ENCODE measurements around the gene CEACAM1. TPM values are rescaled to one million over a fixed set of nuclear protein-coding genes. Genes with fewer than 3 reads are reported as not detected.

CEACAM1 gene
- total and polyA plus RNA-seq, 9 of the 15 experiments (the other 6 are each of a cell fraction or from before 2014, with no cell fraction given) = 0.04 to 0.16 (median 0.10) TPM; not detected in 1

DNA sequence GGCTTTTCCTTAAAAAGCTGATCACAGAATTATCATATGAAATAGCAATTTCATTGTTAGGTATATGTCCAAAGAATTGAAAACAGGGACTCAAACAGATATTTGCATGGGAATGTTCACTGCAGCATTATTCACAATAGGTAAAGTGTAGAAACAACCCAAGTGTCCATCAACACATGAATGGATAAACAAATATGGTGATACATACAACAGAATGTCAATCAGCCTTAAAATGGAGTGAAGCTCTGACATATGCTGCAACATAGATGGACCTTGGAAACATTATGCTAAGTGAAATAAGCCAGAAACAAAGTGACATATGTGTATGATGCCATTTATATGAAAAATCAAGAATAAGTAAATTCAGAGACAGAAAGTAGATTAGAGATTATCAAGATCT is 6.1 kb upstream of the CEACAM1 start:
- no peak overlapping the region for H3K4me2 ChIP-seq (ENCODE audit: insufficient read depth, low read length)
- ChIA-PET POLR2A (no interaction called here), CTCF (ENCODE audit: low intra/inter-chr PET ratio) (no interaction called here)
- DNase-seq (ENCODE audit: extremely low read depth in 1 of 4, low spot score in 3 of 4) (no peak), ATAC-seq (no peak), FAIRE-seq (peak; percentile 26)
- no peaks in the 10 kb centered on the region; the same call in 1 of the 2 replicates for H3K9me3 ChIP-seq (replicated peaks; ENCODE audit: control insufficient read depth, insufficient read depth, low read depth, low read length)
- peaks cover 10 to 11% of the 10 kb centered on the region in 2 experiments; a peak in 3 of 5 replicates for H3K27me3 ChIP-seq (ENCODE audit: control insufficient read depth in 2 of 2, insufficient read depth in 2 of 2, low read length in 2 of 2)
- H3K9me1 ChIP-seq (ENCODE audit: control insufficient read depth, insufficient read depth, low read length) = no peaks in the 10 kb centered on the region
- H3K36me3 ChIP-seq (ENCODE audit: control insufficient read depth, insufficient read depth, low read length) = no peaks in the 10 kb centered on the region
- H3K79me2 ChIP-seq (ENCODE audit: control insufficient read depth, insufficient read depth, low read length) = no peaks in the 10 kb centered on the region
- TF ChIP-seq HMG20A (CRISPR knock-in tag; conservative IDR thresholded peaks at IDR 0.05) (no peak), PHF8 (IDR thresholded peaks at IDR 0.05; ENCODE audit: borderline replicate concordance, low read length) (no peak), KLF16 (IDR thresholded peaks at IDR 0.05) (no peak), ARID2 (IDR thresholded peaks at IDR 0.05) (no peak), TAF9B (IDR thresholded peaks at IDR 0.05; ENCODE audit: partially characterized antibody) (no peak), PML (IDR thresholded peaks at IDR 0.05; ENCODE audit: low read length) (no peak), YBX1 (IDR thresholded peaks at IDR 0.05) (no peak), SAFB2 (IDR thresholded peaks at IDR 0.05; ENCODE audit: borderline replicate concordance, low read depth, low read length, severe bottlenecking) (no peak)
- TF ChIP-seq, protein P1, sequence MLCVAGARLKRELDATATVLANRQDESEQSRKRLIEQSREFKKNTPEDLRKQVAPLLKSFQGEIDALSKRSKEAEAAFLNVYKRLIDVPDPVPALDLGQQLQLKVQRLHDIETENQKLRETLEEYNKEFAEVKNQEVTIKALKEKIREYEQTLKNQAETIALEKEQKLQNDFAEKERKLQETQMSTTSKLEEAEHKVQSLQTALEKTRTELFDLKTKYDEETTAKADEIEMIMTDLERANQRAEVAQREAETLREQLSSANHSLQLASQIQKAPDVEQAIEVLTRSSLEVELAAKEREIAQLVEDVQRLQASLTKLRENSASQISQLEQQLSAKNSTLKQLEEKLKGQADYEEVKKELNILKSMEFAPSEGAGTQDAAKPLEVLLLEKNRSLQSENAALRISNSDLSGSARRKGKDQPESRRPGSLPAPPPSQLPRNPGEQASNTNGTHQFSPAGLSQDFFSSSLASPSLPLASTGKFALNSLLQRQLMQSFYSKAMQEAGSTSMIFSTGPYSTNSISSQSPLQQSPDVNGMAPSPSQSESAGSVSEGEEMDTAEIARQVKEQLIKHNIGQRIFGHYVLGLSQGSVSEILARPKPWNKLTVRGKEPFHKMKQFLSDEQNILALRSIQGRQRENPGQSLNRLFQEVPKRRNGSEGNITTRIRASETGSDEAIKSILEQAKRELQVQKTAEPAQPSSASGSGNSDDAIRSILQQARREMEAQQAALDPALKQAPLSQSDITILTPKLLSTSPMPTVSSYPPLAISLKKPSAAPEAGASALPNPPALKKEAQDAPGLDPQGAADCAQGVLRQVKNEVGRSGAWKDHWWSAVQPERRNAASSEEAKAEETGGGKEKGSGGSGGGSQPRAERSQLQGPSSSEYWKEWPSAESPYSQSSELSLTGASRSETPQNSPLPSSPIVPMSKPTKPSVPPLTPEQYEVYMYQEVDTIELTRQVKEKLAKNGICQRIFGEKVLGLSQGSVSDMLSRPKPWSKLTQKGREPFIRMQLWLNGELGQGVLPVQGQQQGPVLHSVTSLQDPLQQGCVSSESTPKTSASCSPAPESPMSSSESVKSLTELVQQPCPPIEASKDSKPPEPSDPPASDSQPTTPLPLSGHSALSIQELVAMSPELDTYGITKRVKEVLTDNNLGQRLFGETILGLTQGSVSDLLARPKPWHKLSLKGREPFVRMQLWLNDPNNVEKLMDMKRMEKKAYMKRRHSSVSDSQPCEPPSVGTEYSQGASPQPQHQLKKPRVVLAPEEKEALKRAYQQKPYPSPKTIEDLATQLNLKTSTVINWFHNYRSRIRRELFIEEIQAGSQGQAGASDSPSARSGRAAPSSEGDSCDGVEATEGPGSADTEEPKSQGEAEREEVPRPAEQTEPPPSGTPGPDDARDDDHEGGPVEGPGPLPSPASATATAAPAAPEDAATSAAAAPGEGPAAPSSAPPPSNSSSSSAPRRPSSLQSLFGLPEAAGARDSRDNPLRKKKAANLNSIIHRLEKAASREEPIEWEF (CRISPR knock-in tag; IDR thresholded peaks at IDR 0.05) = no peak
- no peak overlapping the region for H3K4me3 ChIP-seq
- H3K4me1 ChIP-seq (replicated peaks in 1 of 2; ENCODE audit: control insufficient read depth in 2 of 2, insufficient read depth in 2 of 2, low read length in 2 of 2) = no peaks in the 10 kb centered on the region
- in situ Hi-C loops (cut with MboI) = loop anchor here (25.0 kb wide), 1 partner anchor 422 kb away; no protein-coding TSS in a partner anchor
- intact Hi-C loops (cut with micrococcal nuclease) = no loop called here
- no peaks in the 10 kb centered on the region for H4K20me1 ChIP-seq (replicated peaks; ENCODE audit: control insufficient read depth, insufficient read depth, low read length)
- no peak overlapping the region for H2AFZ ChIP-seq (ENCODE audit: low read depth, low read length)
- H3K9ac ChIP-seq (ENCODE audit: insufficient read depth in 1 of 2, low read depth in 2 of 2, low read length in 2 of 2) = no peak overlapping the region
- BruUV-seq (replicated peaks) = no TSS peak
- no peak overlapping the region for H3K27ac ChIP-seq (ENCODE audit: extremely low read depth, low read depth, low read length)

All from K562 (cell line).